H1 (cell line): Measurements from ENCODE around the gene CTXN1. TPM values are rescaled to one million over a fixed set of nuclear protein-coding genes. Genes with fewer than 3 reads are reported as not detected.

Source experiments
- CTCF ChIA-PET: fragments of 300-600 bp; sonication (Branson Sonifier 250); formaldehyde crosslinking; loops from one replicate; lab custom pipeline; 2021; ENCODE audit not compliant: partially characterized antibody; lab: Charles Lee
- POLR2A ChIA-PET: fragments of 300-600 bp; sonication (Branson Sonifier 250); formaldehyde crosslinking; loops from one replicate; lab custom pipeline; 2021; ENCODE audit warnings: inconsistent platforms; ENCODE audit not compliant: partially characterized antibody; lab: Charles Lee
- DNase-seq, 2 experiments: peaks; one replicate each; pipeline versions ENCODE4 v3.0.0 to v3.0.0-alpha.2; 2010 to 2022; ENCODE audit warnings: low spot score in 2 of 2, low read depth in 1 of 2, mixed read lengths in 1 of 2
- FAIRE-seq: peaks from 2 replicates; lab custom pipeline; 2011; peaks lifted over from hg19 to GRCh38; lab: Jason Lieb, UNC
- H2AFZ ChIP-seq: 2 replicates; pipeline ENCODE4 v1.8.1; 2012; ENCODE audit warnings: low read length, inconsistent platforms
- H2AK5ac ChIP-seq: 2 replicates; pipeline ENCODE4 v1.6.1; 2013; ENCODE audit warnings: low read depth, low read length
- H2BK120ac ChIP-seq: replicated peaks from 2 replicates; pipeline ENCODE3; 2013; ENCODE audit warnings: low read depth, low read length, inconsistent platforms
- H2BK12ac ChIP-seq: 2 replicates; pipeline ENCODE4 v1.6.1; 2013; ENCODE audit warnings: low read depth, low read length
- H2BK15ac ChIP-seq: 2 replicates; pipeline ENCODE4 v1.6.1; 2013; ENCODE audit warnings: low read length
- H2BK20ac ChIP-seq: 2 replicates; pipeline ENCODE4 v1.6.1; 2013; ENCODE audit warnings: low read length
- H2BK5ac ChIP-seq: 2 replicates; pipeline ENCODE4 v1.6.1; 2013; ENCODE audit warnings: low read depth, low read length
- H3K14ac ChIP-seq: 2 replicates; pipeline ENCODE4 v1.6.1; 2013; ENCODE audit warnings: inconsistent platforms; ENCODE audit not compliant: insufficient read length
- H3K18ac ChIP-seq: 2 replicates; pipeline ENCODE4 v1.6.1; 2013; ENCODE audit warnings: low read length; ENCODE audit errors: extremely low read depth
- H3K23ac ChIP-seq: 2 replicates; pipeline ENCODE4 v1.6.1; 2013; ENCODE audit warnings: inconsistent platforms; ENCODE audit not compliant: insufficient read length
- H3K23me2 ChIP-seq: 2 replicates; pipeline ENCODE4 v1.6.1; 2013; ENCODE audit warnings: low read depth, low read length
- H3K27ac ChIP-seq: 2 replicates; pipeline ENCODE4 v1.6.1; 2011; ENCODE audit warnings: low read depth, low read length, inconsistent platforms
- H3K27me3 ChIP-seq, 4 experiments: replicated peaks in 1 of 4; 1 replicate in 1 of 4; 2 replicates in 3 of 4; pipeline versions ENCODE4 v1.6.1 to v1.8.1; 2011 to 2013; ENCODE audit warnings: low read length in 3 of 4, mild to moderate bottlenecking in 3 of 4, inconsistent platforms in 2 of 4, mixed read lengths in 2 of 4, moderate library complexity in 1 of 4; ENCODE audit not compliant: control insufficient read depth in 3 of 4, insufficient read depth in 3 of 4; ENCODE audit errors: extremely low read depth in 1 of 4
- H3K36me3 ChIP-seq, 4 experiments: 2 replicates each; pipeline versions ENCODE4 v1.6.1 to v1.8.1; 2011 to 2013; ENCODE audit warnings: mild to moderate bottlenecking in 4 of 4, low read length in 3 of 4, moderate library complexity in 2 of 4, control low read depth in 1 of 4, inconsistent platforms in 1 of 4; ENCODE audit not compliant: insufficient read depth in 4 of 4, control insufficient read depth in 2 of 4
- H3K4ac ChIP-seq: replicated peaks from 2 replicates; pipeline ENCODE3; 2013; ENCODE audit warnings: low read length, low read depth, mixed read lengths, inconsistent platforms; ENCODE audit not compliant: insufficient read length
- H3K4me1 ChIP-seq, 4 experiments: replicated peaks in 1 of 4; 1 replicate in 1 of 4; 2 replicates in 3 of 4; pipeline versions ENCODE4 v1.6.1 to v1.8.1; 2011 to 2013; ENCODE audit warnings: low read length in 3 of 4, inconsistent platforms in 2 of 4, mixed read lengths in 1 of 4; ENCODE audit not compliant: insufficient read depth in 4 of 4, control insufficient read depth in 3 of 4
- H3K4me2 ChIP-seq, 2 experiments: 2 replicates each; pipeline versions ENCODE4 v1.6.1 to v1.8.1; 2011 to 2013; ENCODE audit warnings: low read depth in 2 of 2, low read length in 2 of 2, control low read depth in 1 of 2, inconsistent platforms in 1 of 2, mild to moderate bottlenecking in 1 of 2; ENCODE audit not compliant: insufficient read depth in 1 of 2
- H3K4me3 ChIP-seq, 4 experiments: fragments of 200-600, 300-600 bp in 1 of 4; sonication (generic), shearing (Covaris generic), sonication (Bioruptor Twin) in 1 of 4; 2 replicates each; pipeline versions ENCODE4 v1.5.1 to v1.8.1; 2011 to 2016; ENCODE audit warnings: low read length in 4 of 4, low read depth in 3 of 4, control low read depth in 2 of 4, inconsistent platforms in 2 of 4, mild to moderate bottlenecking in 2 of 4, mixed read lengths in 1 of 4, moderate library complexity in 1 of 4; ENCODE audit not compliant: insufficient read depth in 2 of 4; ENCODE audit errors: extremely low read depth in 1 of 4
- H3K56ac ChIP-seq: replicated peaks from 2 replicates; pipeline ENCODE3; 2013; ENCODE audit warnings: low read depth, mild to moderate bottlenecking, mixed read lengths, low read length, inconsistent platforms; ENCODE audit not compliant: insufficient read length
- H3K79me1 ChIP-seq: 2 replicates; pipeline ENCODE4 v1.6.1; 2013; ENCODE audit warnings: low read depth, low read length, control low read depth
- H3K79me2 ChIP-seq, 2 experiments: 2 replicates each; pipeline versions ENCODE4 v1.6.1 to v1.8.1; 2012 to 2013; ENCODE audit warnings: low read length in 2 of 2, mild to moderate bottlenecking in 2 of 2, inconsistent platforms in 1 of 2; ENCODE audit not compliant: insufficient read depth in 2 of 2, control insufficient read depth in 1 of 2
- H3K9ac ChIP-seq, 4 experiments: replicated peaks in 1 of 4; 1 replicate in 1 of 4; 2 replicates in 3 of 4; pipeline versions ENCODE4 v1.6.1 to v1.8.1; 2011 to 2013; ENCODE audit warnings: low read depth in 3 of 4, low read length in 3 of 4, control low read depth in 2 of 4, mild to moderate bottlenecking in 2 of 4, moderate library complexity in 2 of 4, inconsistent platforms in 1 of 4; ENCODE audit errors: extremely low read depth in 1 of 4
- H3K9me3 ChIP-seq, 2 experiments: 2 replicates each; pipeline versions ENCODE4 v1.6.1 to v1.8.1; 2012 to 2013; ENCODE audit warnings: mild to moderate bottlenecking in 2 of 2, moderate library complexity in 2 of 2, control low read depth in 1 of 2, inconsistent platforms in 1 of 2, low read depth in 1 of 2, low read length in 1 of 2, mixed read lengths in 1 of 2; ENCODE audit not compliant: insufficient read depth in 2 of 2
- H4K20me1 ChIP-seq, 2 experiments: replicated peaks in 1 of 2; 2 replicates each; pipeline versions ENCODE3 to v1.8.1; 2011 to 2013; ENCODE audit warnings: inconsistent platforms in 2 of 2, low read length in 2 of 2, mild to moderate bottlenecking in 1 of 2; ENCODE audit not compliant: insufficient read depth in 2 of 2, control insufficient read depth in 1 of 2
- H4K5ac ChIP-seq: 2 replicates; pipeline ENCODE4 v1.6.1; 2013; ENCODE audit warnings: low read length, low read depth, mixed read lengths, inconsistent platforms; ENCODE audit not compliant: insufficient read length
- H4K8ac ChIP-seq: 2 replicates; pipeline ENCODE4 v1.8.0; 2013; ENCODE audit warnings: mild to moderate bottlenecking, moderate library complexity, low read length, inconsistent platforms; ENCODE audit not compliant: insufficient read depth; ENCODE audit errors: extremely low read depth
- H4K91ac ChIP-seq: replicated peaks from 2 replicates; pipeline ENCODE3; 2013; ENCODE audit warnings: low read length, mixed read lengths, inconsistent platforms; ENCODE audit not compliant: insufficient read length
- ASH2L ChIP-seq: fragments of 200-600, 300-600 bp; sonication (generic); IDR thresholded peaks from one replicate; pipeline ENCODE4 v1.7.1; 2017; ENCODE audit warnings: low read length
- ATF3 ChIP-seq: IDR thresholded peaks from 2 replicates; pipeline ENCODE4 v1.6.1; 2011; ENCODE audit warnings: low read depth, mild to moderate bottlenecking, low read length; ENCODE audit not compliant: insufficient read depth
- CHD1 ChIP-seq: IDR thresholded peaks from 2 replicates; pipeline ENCODE4 v1.6.1; 2012; ENCODE audit warnings: low read depth, low read length, improper control_type of control experiment
- EGR1 ChIP-seq: IDR thresholded peaks from 2 replicates; pipeline ENCODE4 v1.6.1; 2011; ENCODE audit warnings: low read depth, low read length, borderline replicate concordance
- GTF2F1 ChIP-seq: IDR thresholded peaks from 2 replicates; pipeline ENCODE4 v1.6.1; 2012; ENCODE audit warnings: low read depth, low read length, improper control_type of control experiment, borderline replicate concordance
- HDAC2 ChIP-seq, 2 experiments: fragments of 300-600 bp in 1 of 2; sonication (generic) in 1 of 2; IDR thresholded peaks; 2 replicates each; pipeline ENCODE4 v1.6.1; 2011 to 2012; ENCODE audit warnings: low read depth in 2 of 2, low read length in 2 of 2, mild to moderate bottlenecking in 2 of 2, moderate library complexity in 2 of 2, borderline replicate concordance in 1 of 2, inconsistent platforms in 1 of 2
- JUN ChIP-seq: IDR thresholded peaks from 2 replicates; pipeline ENCODE4 v1.6.1; 2011; ENCODE audit warnings: low read depth, mild to moderate bottlenecking, improper control_type of control experiment, low read length
- NRF1 ChIP-seq: IDR thresholded peaks from 2 replicates; pipeline ENCODE4 v1.6.1; 2011; ENCODE audit warnings: mild to moderate bottlenecking, low read depth, low read length, improper control_type of control experiment
- RFX5 ChIP-seq: IDR thresholded peaks from 2 replicates; pipeline ENCODE4 v1.6.1; 2011; ENCODE audit warnings: low read depth, low read length, improper control_type of control experiment, borderline replicate concordance
- RXRA ChIP-seq: IDR thresholded peaks from 2 replicates; pipeline ENCODE4 v1.6.1; 2011; ENCODE audit warnings: low read depth, mild to moderate bottlenecking, low read length, moderate library complexity; ENCODE audit not compliant: insufficient read depth
- SAP30 ChIP-seq: fragments of 300-600 bp; sonication (generic); IDR thresholded peaks from 2 replicates; pipeline ENCODE4 v1.7.1; 2012; ENCODE audit warnings: low read length, moderate library complexity, mild to moderate bottlenecking, inconsistent platforms; ENCODE audit not compliant: insufficient read depth, insufficient replicate concordance
- YY1 ChIP-seq: IDR thresholded peaks from 2 replicates; pipeline ENCODE4 v1.6.1; 2011; ENCODE audit warnings: low read depth, mild to moderate bottlenecking, low read length
- WGBS, 2 experiments: shearing (Covaris generic) in 1 of 2; methylation state at CpG; one replicate each; pipeline versions ENCODE4 v1.1.6 to v1.1.7; 2013 to 2015; ENCODE audit warnings: low lambda C conversion rate in 2 of 2, mixed read lengths in 2 of 2, inconsistent platforms in 1 of 2, low coverage in 1 of 2, missing lambda C conversion rate in 1 of 2; ENCODE audit not compliant: insufficient replicate concordance in 2 of 2, insufficient coverage in 1 of 2, insufficient read length in 1 of 2; ENCODE audit errors: extremely low coverage in 1 of 2, missing lambda C conversion rate in 1 of 2; 5-methylcytosine and 5-hydroxymethylcytosine counted together
- polyA plus RNA-seq, 7 experiments: library from polyadenylated mRNA; depleted of rRNA in 3 of 7; stranded (reverse) in 5 of 7; unstranded in 2 of 7; fragments of >200 nt in 5 of 7; fragments of 200-250 nt in 2 of 7; gene quantifications; 1 replicate in 5 of 7; 2 replicates in 1 of 7; 4 replicates in 1 of 7; pipeline versions ENCODE4 v1.2.1 to v1.2.3, GENCODE V29; 2011 to 2013; ENCODE audit warnings: missing spikeins in 2 of 7, mixed read lengths in 2 of 7
- total RNA-seq: library from RNA; stranded (reverse); fragmentation: NEBNext Ultra II Directional; extraction: Animal tissue kit (Norgen Biotek cat#: 25700); gene quantifications from 2 replicates; pipeline ENCODE4 v1.2.1, GENCODE V29; 2021

The CTXN1 gene
- total and polyA plus RNA-seq, 2 of the 8 experiments (the other 6 are each of a cell fraction or from before 2014, with no cell fraction given) = 16.4 to 58.0 TPM

GRCh38 chr19:7942981-7943443, 17.1 kb upstream of the CTXN1 start:
- no peaks in the 10 kb centered on the region for H3K9me3 ChIP-seq
- H4K20me1 ChIP-seq = peaks cover 0 to 3% of the 10 kb centered on the region in 2 experiments
- peak overlapping the region; percentile 94 for H3K27ac ChIP-seq
- ChIA-PET CTCF (interaction anchor here (0.9 to 3.8 kb wide), 19 partner anchors 8 to 376 kb away, joined by 3 to 36 read pairs (median 5); no protein-coding TSS in a partner anchor), POLR2A (interaction anchor here (0.6 to 13.5 kb wide), 31 partner anchors 10 to 571 kb away, joined by 3 to 205 read pairs (median 5); partner anchors contain the start of genes CTXN1, ELAVL1, SNAPC2 and ZNF414)
- H3K14ac ChIP-seq = no peak overlapping the region
- peaks cover 0 to 3% (median 0%) of the 10 kb centered on the region in 4 experiments; a peak in 1 of 7 replicates for H3K4me1 ChIP-seq
- H3K79me2 ChIP-seq = peaks cover 5 to 28% of the 10 kb centered on the region in 2 experiments; a peak in 3 of 4 replicates
- H3K27me3 ChIP-seq = no peaks in the 10 kb centered on the region
- peaks cover 2 to 29% (median 12%) of the 10 kb centered on the region in 4 experiments for H3K36me3 ChIP-seq
- H3K4ac ChIP-seq = peak overlapping the region; percentile 39
- DNase-seq = no peak
- peak overlapping the region; percentile 88 to 97 (median 94) for H3K9ac ChIP-seq
- peak overlapping the region; percentile 48 for H4K91ac ChIP-seq
- H3K23ac ChIP-seq = no peak overlapping the region
- no peak for FAIRE-seq
- peaks cover 3% of the 10 kb centered on the region; the same call in 1 of the 2 replicates for H3K23me2 ChIP-seq
- peak overlapping the region; percentile 66; the same call in 1 of the 2 replicates for H2AK5ac ChIP-seq
- no peak overlapping the region for H2AFZ ChIP-seq
- peak overlapping the region; percentile 74 to 76 for H3K4me2 ChIP-seq
- H2BK15ac ChIP-seq = no peak overlapping the region
- no peak overlapping the region for H2BK20ac ChIP-seq
- H4K8ac ChIP-seq = peak overlapping the region; percentile 99
- WGBS, 2 experiments = 8% methylated on average over 23 of the region's 33 CpGs; no CpG with 5 or more reads in 1 of the 2 experiments
- H3K79me1 ChIP-seq = peaks cover 8% of the 10 kb centered on the region
- H2BK5ac ChIP-seq = peak overlapping the region; percentile 77
- H3K56ac ChIP-seq = peak overlapping the region; percentile 62
- peak overlapping the region; percentile 81 for H3K18ac ChIP-seq
- peak overlapping the region; percentile 77 for H4K5ac ChIP-seq
- no peak overlapping the region for H2BK120ac ChIP-seq
- H2BK12ac ChIP-seq = peak overlapping the region; percentile 80; the same call in 1 of the 2 replicates
- peak overlapping the region; percentile 90 to 99 (median 97) for H3K4me3 ChIP-seq
- no peak for TF ChIP-seq RFX5
- no peak for TF ChIP-seq RXRA
- no peak; the same call in 1 of the 2 replicates for TF ChIP-seq CHD1
- no peak for TF ChIP-seq JUN
- no peak for TF ChIP-seq HDAC2 (IDR thresholded peaks at IDR 0.05; ENCODE audit: borderline replicate concordance in 1 of 2, low read depth in 2 of 2, low read length in 2 of 2)
- no peak for TF ChIP-seq YY1
- TF ChIP-seq SAP30 = no peak
- TF ChIP-seq ASH2L = no peak
- no peak for TF ChIP-seq EGR1
- TF ChIP-seq NRF1 = no peak
- TF ChIP-seq GTF2F1 = no peak
- no peak for TF ChIP-seq ATF3
